ENCODE results near the gene WNT9B. TPM values are rescaled to one million over a fixed set of nuclear protein-coding genes. Genes with fewer than 3 reads are reported as not detected.

WNT9B gene
- total and polyA plus RNA-seq, 2 of the 13 experiments (the other 11 are each of a cell fraction or from before 2014, with no cell fraction given), result not detected

- TF ChIP-seq ZNF687 (CRISPR knock-in tag; IDR thresholded peaks at IDR 0.05), result peak; percentile 63
- TF ChIP-seq HIC2 (CRISPR knock-in tag; IDR thresholded peaks at IDR 0.05; ENCODE audit: low read depth), result no peak
- TF ChIP-seq SALL2 (CRISPR knock-in tag; IDR thresholded peaks at IDR 0.05), result no peak
- TF ChIP-seq NCOA1 (CRISPR knock-in tag; IDR thresholded peaks at IDR 0.05), result no peak
- no peak for TF ChIP-seq SP1 (IDR thresholded peaks at IDR 0.05)
- no peak for TF ChIP-seq SP1 (CRISPR knock-in tag; IDR thresholded peaks at IDR 0.05)
- peak; percentile 52 for TF ChIP-seq ZNF777 (CRISPR knock-in tag; IDR thresholded peaks at IDR 0.05)
- no peak for TF ChIP-seq HOXA5 (CRISPR knock-in tag; IDR thresholded peaks at IDR 0.05)
- TF ChIP-seq BORCS8-MEF2B (CRISPR knock-in tag; IDR thresholded peaks at IDR 0.05), result 0 out of 2 replicates have a peak, but pooled peaks have one; percentile 21
- no peak for TF ChIP-seq ZBTB3 (CRISPR knock-in tag; IDR thresholded peaks at IDR 0.05; ENCODE audit: borderline replicate concordance, low read depth)
- TF ChIP-seq ZSCAN30 (CRISPR knock-in tag; IDR thresholded peaks at IDR 0.05), result no peak
- TF ChIP-seq PCBP2 (optimal IDR thresholded peaks at IDR 0.05; ENCODE audit: low read depth, low read length, poor library complexity, severe bottlenecking), result no peak
- TF ChIP-seq BRF2 (CRISPR knock-in tag; IDR thresholded peaks at IDR 0.05), result no peak
- TF ChIP-seq BRCA1 (CRISPR knock-in tag; IDR thresholded peaks at IDR 0.05), result no peak
- TF ChIP-seq HNF1B (CRISPR knock-in tag; IDR thresholded peaks at IDR 0.05), result no peak
- TF ChIP-seq IKZF5 (CRISPR knock-in tag; IDR thresholded peaks at IDR 0.05), result no peak
- no peak for TF ChIP-seq RARG (CRISPR knock-in tag; IDR thresholded peaks at IDR 0.05; ENCODE audit: low read depth)
- TF ChIP-seq ZNF800 (CRISPR knock-in tag; IDR thresholded peaks at IDR 0.05), result no peak
Measured at GRCh38 chr17:46894476-46895151, 43.2 kb downstream of the WNT9B start (continued).
